GM23338 (cell line): ENCODE results near the gene MAPRE2.

Experiments used
- CREB1 ChIP-seq: fragments of 250-450 bp; sonication (Bioruptor Pico); IDR thresholded peaks from 2 replicates; pipeline ENCODE4 v1.5.0; 2020; ENCODE audit warnings: low read depth, mild to moderate bottlenecking, moderate library complexity
- CTCF ChIP-seq, 2 experiments: fragments of 200-600 bp in 1 of 2; sonication (generic) in 1 of 2; conservative IDR thresholded peaks; 2 replicates each; pipeline versions ENCODE4 v1.5.1 to v1.6.1; 2016 to 2017; ENCODE audit warnings: antibody characterized with exemption in 2 of 2, low read depth in 2 of 2, mild to moderate bottlenecking in 2 of 2, moderate library complexity in 1 of 2
- ETS1 ChIP-seq: IDR thresholded peaks from 2 replicates; pipeline ENCODE4 v1.6.1; 2016; ENCODE audit warnings: antibody characterized with exemption
- EZH2 ChIP-seq: fragments of 200-600 bp; sonication (generic); IDR thresholded peaks from one replicate; pipeline ENCODE4 v1.8.0; 2017; ENCODE audit warnings: antibody characterized with exemption, mild to moderate bottlenecking, low read depth; ENCODE audit not compliant: unreplicated experiment
- EZH2phosphoT487 ChIP-seq: fragments of 200-600 bp; sonication (generic); IDR thresholded peaks from one replicate; pipeline ENCODE4 v1.8.1; 2018; ENCODE audit warnings: antibody characterized with exemption; ENCODE audit not compliant: unreplicated experiment
- JUNB ChIP-seq: IDR thresholded peaks from one replicate; pipeline ENCODE4 v1.6.1; 2016; ENCODE audit warnings: antibody characterized with exemption; ENCODE audit not compliant: unreplicated experiment
- NANOG ChIP-seq: IDR thresholded peaks from 2 replicates; pipeline ENCODE4 v1.6.1; 2016; ENCODE audit warnings: antibody characterized with exemption, borderline replicate concordance
- POLR2AphosphoS5 ChIP-seq: IDR thresholded peaks from 2 replicates; pipeline ENCODE4 v1.6.1; 2016; ENCODE audit warnings: antibody characterized with exemption, low read depth
- ZNF114 ChIP-seq: fragments of 250-450 bp; sonication (Bioruptor Pico); IDR thresholded peaks from 2 replicates; pipeline ENCODE4 v1.5.0; 2020; ENCODE audit warnings: mild to moderate bottlenecking, moderate library complexity
- ZNF331 ChIP-seq: fragments of 250-450 bp; sonication (Bioruptor Pico); IDR thresholded peaks from 2 replicates; pipeline ENCODE4 v1.5.0; 2020; ENCODE audit warnings: low read depth, mild to moderate bottlenecking, moderate library complexity
- TF ChIP-seq, protein P1 (sequence below): IDR thresholded peaks from one replicate; pipeline ENCODE4 v1.6.1; 2018; ENCODE audit warnings: antibody characterized with exemption; ENCODE audit not compliant: unreplicated experiment

GRCh38 chr18:35097195-35097594 is 56.0 kb downstream of the MAPRE2 start:
- TF ChIP-seq CTCF (conservative IDR thresholded peaks at IDR 0.05; ENCODE audit: low read depth in 2 of 2) (no peak), EZH2 (no peak), POLR2AphosphoS5 (no peak), CREB1 (CRISPR knock-in tag) (no peak), EZH2phosphoT487 (no peak), JUNB (no peak), NANOG (no peak), ZNF331 (CRISPR knock-in tag) (no peak), ZNF114 (CRISPR knock-in tag) (no peak), ETS1 (no peak)
- TF ChIP-seq, protein P1, sequence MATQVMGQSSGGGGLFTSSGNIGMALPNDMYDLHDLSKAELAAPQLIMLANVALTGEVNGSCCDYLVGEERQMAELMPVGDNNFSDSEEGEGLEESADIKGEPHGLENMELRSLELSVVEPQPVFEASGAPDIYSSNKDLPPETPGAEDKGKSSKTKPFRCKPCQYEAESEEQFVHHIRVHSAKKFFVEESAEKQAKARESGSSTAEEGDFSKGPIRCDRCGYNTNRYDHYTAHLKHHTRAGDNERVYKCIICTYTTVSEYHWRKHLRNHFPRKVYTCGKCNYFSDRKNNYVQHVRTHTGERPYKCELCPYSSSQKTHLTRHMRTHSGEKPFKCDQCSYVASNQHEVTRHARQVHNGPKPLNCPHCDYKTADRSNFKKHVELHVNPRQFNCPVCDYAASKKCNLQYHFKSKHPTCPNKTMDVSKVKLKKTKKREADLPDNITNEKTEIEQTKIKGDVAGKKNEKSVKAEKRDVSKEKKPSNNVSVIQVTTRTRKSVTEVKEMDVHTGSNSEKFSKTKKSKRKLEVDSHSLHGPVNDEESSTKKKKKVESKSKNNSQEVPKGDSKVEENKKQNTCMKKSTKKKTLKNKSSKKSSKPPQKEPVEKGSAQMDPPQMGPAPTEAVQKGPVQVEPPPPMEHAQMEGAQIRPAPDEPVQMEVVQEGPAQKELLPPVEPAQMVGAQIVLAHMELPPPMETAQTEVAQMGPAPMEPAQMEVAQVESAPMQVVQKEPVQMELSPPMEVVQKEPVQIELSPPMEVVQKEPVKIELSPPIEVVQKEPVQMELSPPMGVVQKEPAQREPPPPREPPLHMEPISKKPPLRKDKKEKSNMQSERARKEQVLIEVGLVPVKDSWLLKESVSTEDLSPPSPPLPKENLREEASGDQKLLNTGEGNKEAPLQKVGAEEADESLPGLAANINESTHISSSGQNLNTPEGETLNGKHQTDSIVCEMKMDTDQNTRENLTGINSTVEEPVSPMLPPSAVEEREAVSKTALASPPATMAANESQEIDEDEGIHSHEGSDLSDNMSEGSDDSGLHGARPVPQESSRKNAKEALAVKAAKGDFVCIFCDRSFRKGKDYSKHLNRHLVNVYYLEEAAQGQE, result no peak
